Activated CD4-positive, CD25-positive, alpha-beta regulatory T cell treated with anti-CD3 and anti-CD28 coated beads, Interleukin-2, amount 50 U/mL, for 16 hours (primary cell): ENCODE results near the gene HOXA3.

Experiments used
- DNase-seq: peaks from one replicate; pipeline ENCODE4 v3.0.0-alpha.2; 2020; ENCODE audit warnings: low read depth, low spot score

HOXA3 gene

GRCh38 chr7:27178366-27178765 lies 26.0 kb upstream of the HOXA3 start:
- DNase-seq = no peak

GRCh38 chr7:27177795-27178320 lies 25.5 kb upstream of the HOXA3 start:
- no peak for DNase-seq

- DNase-seq = no peak
These were observed 24.8 kb upstream of the HOXA3 start for GRCh38 chr7:27176962-27177794.

- no peak for DNase-seq
These were observed 24.1 kb upstream of the HOXA3 start for GRCh38 chr7:27176524-27176845.

GRCh38 chr7:27175626-27176523 lies 23.5 kb upstream of the HOXA3 start:
- DNase-seq = no peak

GRCh38 chr7:27174874-27175625 lies 22.7 kb upstream of the HOXA3 start:
- no peak for DNase-seq

- no peak for DNase-seq
These were observed 21.8 kb upstream of the HOXA3 start, which contains the start of gene HOXA10 for GRCh38 chr7:27173956-27174873. TSS of gene HOXA10 (minus strand) at chr7:27174320. CDS start at chr7:27174306, 14 bp downstream.

- no peak for DNase-seq
These were observed 21.1 kb upstream of the HOXA3 start for GRCh38 chr7:27173511-27173955.

- DNase-seq = no peak
These were observed 20.6 kb upstream of the HOXA3 start for GRCh38 chr7:27172823-27173510.

GRCh38 chr7:27172315-27172774 lies 20.0 kb upstream of the HOXA3 start:
- no peak for DNase-seq

- DNase-seq = no peak
These were observed 19.4 kb upstream of the HOXA3 start for GRCh38 chr7:27171637-27172314.

- no peak for DNase-seq
These were observed 18.9 kb upstream of the HOXA3 start for GRCh38 chr7:27171325-27171636.

- DNase-seq = no peak
These were observed 18.3 kb upstream of the HOXA3 start for GRCh38 chr7:27170426-27171324.

GRCh38 chr7:27169658-27170425 lies 17.5 kb upstream of the HOXA3 start:
- no peak for DNase-seq

GRCh38 chr7:27168265-27168947 lies 16.0 kb upstream of the HOXA3 start:
- DNase-seq = no peak

GRCh38 chr7:27167916-27168264 lies 15.5 kb upstream of the HOXA3 start:
- DNase-seq = no peak
